Measurements from ENCODE around the gene ATXN1. TPM values are rescaled to one million over a fixed set of nuclear protein-coding genes. Genes with fewer than 3 reads are reported as not detected.

ATXN1 gene
- total and polyA plus RNA-seq, 2 experiments from 2014 or later: 4.8 to 9.1 TPM

DNA sequence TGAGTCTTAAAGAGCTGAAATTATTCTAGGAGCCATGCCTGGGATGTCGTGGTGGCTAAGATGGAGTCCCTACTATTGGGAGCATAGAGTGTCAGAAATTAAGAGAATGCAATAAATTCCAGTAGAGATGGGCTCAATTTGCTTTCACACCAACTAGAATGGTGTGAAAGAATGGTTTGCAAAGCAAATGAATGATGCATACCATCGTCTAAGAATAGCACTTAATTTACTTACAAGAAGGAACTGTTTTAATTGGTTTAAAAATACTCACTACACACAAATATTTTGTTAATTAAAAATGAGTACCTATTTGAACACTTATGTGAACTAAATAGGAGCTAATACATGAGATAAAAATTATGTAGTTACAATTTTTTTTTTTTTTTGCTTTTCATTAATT lies 390.3 kb downstream of the ATXN1 start (continued):
- TF ChIP-seq, protein P1, sequence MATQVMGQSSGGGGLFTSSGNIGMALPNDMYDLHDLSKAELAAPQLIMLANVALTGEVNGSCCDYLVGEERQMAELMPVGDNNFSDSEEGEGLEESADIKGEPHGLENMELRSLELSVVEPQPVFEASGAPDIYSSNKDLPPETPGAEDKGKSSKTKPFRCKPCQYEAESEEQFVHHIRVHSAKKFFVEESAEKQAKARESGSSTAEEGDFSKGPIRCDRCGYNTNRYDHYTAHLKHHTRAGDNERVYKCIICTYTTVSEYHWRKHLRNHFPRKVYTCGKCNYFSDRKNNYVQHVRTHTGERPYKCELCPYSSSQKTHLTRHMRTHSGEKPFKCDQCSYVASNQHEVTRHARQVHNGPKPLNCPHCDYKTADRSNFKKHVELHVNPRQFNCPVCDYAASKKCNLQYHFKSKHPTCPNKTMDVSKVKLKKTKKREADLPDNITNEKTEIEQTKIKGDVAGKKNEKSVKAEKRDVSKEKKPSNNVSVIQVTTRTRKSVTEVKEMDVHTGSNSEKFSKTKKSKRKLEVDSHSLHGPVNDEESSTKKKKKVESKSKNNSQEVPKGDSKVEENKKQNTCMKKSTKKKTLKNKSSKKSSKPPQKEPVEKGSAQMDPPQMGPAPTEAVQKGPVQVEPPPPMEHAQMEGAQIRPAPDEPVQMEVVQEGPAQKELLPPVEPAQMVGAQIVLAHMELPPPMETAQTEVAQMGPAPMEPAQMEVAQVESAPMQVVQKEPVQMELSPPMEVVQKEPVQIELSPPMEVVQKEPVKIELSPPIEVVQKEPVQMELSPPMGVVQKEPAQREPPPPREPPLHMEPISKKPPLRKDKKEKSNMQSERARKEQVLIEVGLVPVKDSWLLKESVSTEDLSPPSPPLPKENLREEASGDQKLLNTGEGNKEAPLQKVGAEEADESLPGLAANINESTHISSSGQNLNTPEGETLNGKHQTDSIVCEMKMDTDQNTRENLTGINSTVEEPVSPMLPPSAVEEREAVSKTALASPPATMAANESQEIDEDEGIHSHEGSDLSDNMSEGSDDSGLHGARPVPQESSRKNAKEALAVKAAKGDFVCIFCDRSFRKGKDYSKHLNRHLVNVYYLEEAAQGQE (IDR thresholded peaks at IDR 0.05; ENCODE audit: unreplicated experiment): no peak
- no peak for TF ChIP-seq ZNF331 (CRISPR knock-in tag; IDR thresholded peaks at IDR 0.05; ENCODE audit: low read depth)
- TF ChIP-seq EZH2 (IDR thresholded peaks at IDR 0.05; ENCODE audit: low read depth, unreplicated experiment): no peak
- no peak for TF ChIP-seq POLR2AphosphoS5 (IDR thresholded peaks at IDR 0.05; ENCODE audit: low read depth)
- TF ChIP-seq CREB1 (CRISPR knock-in tag; IDR thresholded peaks at IDR 0.05; ENCODE audit: low read depth): no peak
- TF ChIP-seq JUNB (IDR thresholded peaks at IDR 0.05; ENCODE audit: unreplicated experiment): no peak
- no peak for TF ChIP-seq ZNF114 (CRISPR knock-in tag; IDR thresholded peaks at IDR 0.05)
- no peak for TF ChIP-seq STAT1 (IDR thresholded peaks at IDR 0.05; ENCODE audit: unreplicated experiment)
- TF ChIP-seq, protein P2, sequence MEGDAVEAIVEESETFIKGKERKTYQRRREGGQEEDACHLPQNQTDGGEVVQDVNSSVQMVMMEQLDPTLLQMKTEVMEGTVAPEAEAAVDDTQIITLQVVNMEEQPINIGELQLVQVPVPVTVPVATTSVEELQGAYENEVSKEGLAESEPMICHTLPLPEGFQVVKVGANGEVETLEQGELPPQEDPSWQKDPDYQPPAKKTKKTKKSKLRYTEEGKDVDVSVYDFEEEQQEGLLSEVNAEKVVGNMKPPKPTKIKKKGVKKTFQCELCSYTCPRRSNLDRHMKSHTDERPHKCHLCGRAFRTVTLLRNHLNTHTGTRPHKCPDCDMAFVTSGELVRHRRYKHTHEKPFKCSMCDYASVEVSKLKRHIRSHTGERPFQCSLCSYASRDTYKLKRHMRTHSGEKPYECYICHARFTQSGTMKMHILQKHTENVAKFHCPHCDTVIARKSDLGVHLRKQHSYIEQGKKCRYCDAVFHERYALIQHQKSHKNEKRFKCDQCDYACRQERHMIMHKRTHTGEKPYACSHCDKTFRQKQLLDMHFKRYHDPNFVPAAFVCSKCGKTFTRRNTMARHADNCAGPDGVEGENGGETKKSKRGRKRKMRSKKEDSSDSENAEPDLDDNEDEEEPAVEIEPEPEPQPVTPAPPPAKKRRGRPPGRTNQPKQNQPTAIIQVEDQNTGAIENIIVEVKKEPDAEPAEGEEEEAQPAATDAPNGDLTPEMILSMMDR (conservative IDR thresholded peaks at IDR 0.05; ENCODE audit: low read depth in 2 of 2): no peak
- TF ChIP-seq, protein P3, sequence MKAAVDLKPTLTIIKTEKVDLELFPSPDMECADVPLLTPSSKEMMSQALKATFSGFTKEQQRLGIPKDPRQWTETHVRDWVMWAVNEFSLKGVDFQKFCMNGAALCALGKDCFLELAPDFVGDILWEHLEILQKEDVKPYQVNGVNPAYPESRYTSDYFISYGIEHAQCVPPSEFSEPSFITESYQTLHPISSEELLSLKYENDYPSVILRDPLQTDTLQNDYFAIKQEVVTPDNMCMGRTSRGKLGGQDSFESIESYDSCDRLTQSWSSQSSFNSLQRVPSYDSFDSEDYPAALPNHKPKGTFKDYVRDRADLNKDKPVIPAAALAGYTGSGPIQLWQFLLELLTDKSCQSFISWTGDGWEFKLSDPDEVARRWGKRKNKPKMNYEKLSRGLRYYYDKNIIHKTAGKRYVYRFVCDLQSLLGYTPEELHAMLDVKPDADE (IDR thresholded peaks at IDR 0.05): no peak

DNA sequence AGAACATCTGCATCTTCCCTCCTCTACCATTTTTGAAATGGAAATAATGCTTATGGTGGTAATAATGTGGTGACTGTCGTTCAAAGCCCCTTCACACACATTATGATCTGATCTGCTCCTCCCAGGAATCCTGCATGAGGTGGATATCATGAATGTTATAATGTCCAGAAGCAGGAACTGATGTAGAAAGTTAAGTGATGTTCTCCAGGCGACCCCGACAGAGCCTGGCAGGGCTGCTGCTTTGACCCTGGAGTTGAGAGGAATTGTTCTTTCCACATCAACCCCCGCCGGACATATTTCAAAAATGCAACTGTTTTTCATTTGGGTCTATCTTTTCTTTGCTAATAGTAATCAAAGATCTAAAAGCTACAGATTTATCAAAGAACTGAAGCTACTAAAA lies 391.3 kb downstream of the ATXN1 start:
- no peak for TF ChIP-seq STAT1 (IDR thresholded peaks at IDR 0.05; ENCODE audit: unreplicated experiment)
- TF ChIP-seq ZNF114 (CRISPR knock-in tag; IDR thresholded peaks at IDR 0.05): no peak
- no peak for TF ChIP-seq ZNF331 (CRISPR knock-in tag; IDR thresholded peaks at IDR 0.05; ENCODE audit: low read depth)
- H3K4me1 ChIP-seq (ENCODE audit: insufficient read depth): no peaks in the 10 kb centered on the region
- H3K27ac Mint-ChIP-seq: no peak overlapping the region
- no peaks in the 10 kb centered on the region for H3K9me3 Mint-ChIP-seq
- DNase-seq (ENCODE audit: low spot score): no peak
- peaks cover 2% of the 10 kb centered on the region for H3K27me3 Mint-ChIP-seq (ENCODE audit: insufficient read depth, low read depth, poor library complexity)
- no peak overlapping the region for H3K4me3 ChIP-seq
- H3K27me3 ChIP-seq (ENCODE audit: insufficient read depth): no peaks in the 10 kb centered on the region
- H3K36me3 Mint-ChIP-seq (ENCODE audit: low read depth): no peaks in the 10 kb centered on the region
- no peak overlapping the region for H3K4me2 ChIP-seq
- no peaks in the 10 kb centered on the region for H3K36me3 ChIP-seq (ENCODE audit: insufficient read depth)
- no peaks in the 10 kb centered on the region for H3F3A ChIP-seq (replicated peaks; ENCODE audit: low read depth)
- no peak overlapping the region for H3K27ac ChIP-seq (ENCODE audit: low read depth)
- no peak overlapping the region for H2AFZ ChIP-seq
- ATAC-seq: no peak
- H4K20me1 ChIP-seq (replicated peaks; ENCODE audit: insufficient read depth): no peaks in the 10 kb centered on the region
- no peaks in the 10 kb centered on the region for H3K79me2 ChIP-seq (replicated peaks; ENCODE audit: insufficient read depth)
- no peak overlapping the region for H3K4me3 Mint-ChIP-seq
- peaks cover 7% of the 10 kb centered on the region for H3K4me1 Mint-ChIP-seq
- H3K9me2 ChIP-seq (ENCODE audit: insufficient read depth): no peaks in the 10 kb centered on the region; the same call in 1 of the 2 replicates

Measured in GM23338 (cell line).